ENCODE results near the gene NGB.

NGB gene

GRCh38 chr14:77241955-77242354 is 29.1 kb downstream of the NGB start:
- no peak for TF ChIP-seq CTCF (IDR thresholded peaks at IDR 0.05; ENCODE audit: low read length, missing control alignments)
- no peak overlapping the region for H3K4me3 ChIP-seq (replicated peaks; ENCODE audit: low read depth, low read length)
- no peak for DNase-seq (ENCODE audit: low read depth)

- no peak for DNase-seq (ENCODE audit: low read depth)
- no peak overlapping the region for H3K4me3 ChIP-seq (replicated peaks; ENCODE audit: low read depth, low read length)
- no peak for TF ChIP-seq CTCF (IDR thresholded peaks at IDR 0.05; ENCODE audit: low read length, missing control alignments)
These were observed 30.6 kb downstream of the NGB start for GRCh38 chr14:77240336-77240915.

GRCh38 chr14:77239412-77239811 is 31.6 kb downstream of the NGB start:
- no peak for TF ChIP-seq CTCF (IDR thresholded peaks at IDR 0.05; ENCODE audit: low read length, missing control alignments)
- no peak overlapping the region for H3K4me3 ChIP-seq (replicated peaks; ENCODE audit: low read depth, low read length)
- no peak for DNase-seq (ENCODE audit: low read depth)

GRCh38 chr14:77238996-77239395 is 32.0 kb downstream of the NGB start:
- TF ChIP-seq CTCF (IDR thresholded peaks at IDR 0.05; ENCODE audit: low read length, missing control alignments): no peak
- no peak overlapping the region for H3K4me3 ChIP-seq (replicated peaks; ENCODE audit: low read depth, low read length)
- DNase-seq (ENCODE audit: low read depth): no peak

- TF ChIP-seq CTCF (IDR thresholded peaks at IDR 0.05; ENCODE audit: low read length, missing control alignments): no peak
- DNase-seq (ENCODE audit: low read depth): no peak
- no peak overlapping the region for H3K4me3 ChIP-seq (replicated peaks; ENCODE audit: low read depth, low read length)
These were observed 32.6 kb downstream of the NGB start for GRCh38 chr14:77238356-77238755.

GRCh38 chr14:77236814-77237213 is 34.2 kb downstream of the NGB start:
- no peak overlapping the region for H3K4me3 ChIP-seq (replicated peaks; ENCODE audit: low read depth, low read length)
- TF ChIP-seq CTCF (IDR thresholded peaks at IDR 0.05; ENCODE audit: low read length, missing control alignments): no peak
- DNase-seq (ENCODE audit: low read depth): no peak

- no peak overlapping the region for H3K4me3 ChIP-seq (replicated peaks; ENCODE audit: low read depth, low read length)
- TF ChIP-seq CTCF (IDR thresholded peaks at IDR 0.05; ENCODE audit: low read length, missing control alignments): no peak
- DNase-seq (ENCODE audit: low read depth): no peak
These were observed 39.3 kb downstream of the NGB start for GRCh38 chr14:77231721-77232120.

All from fibroblast of pulmonary artery (primary cell).